Upper lobe of left lung (tissue), 4 donors: Measurements from ENCODE around the gene NDUFC1.
"Not testable (repeated sequence)": the region's sequence is repeated elsewhere in the genome, so short reads cannot be mapped to it uniquely, and the experiment has no call there.

Experiments
- CTCF ChIP-seq, 6 experiments: fragments of 450-650 bp in 4 of 6; fragments of 200-600 bp in 2 of 6; sonication (generic) in 2 of 6; IDR thresholded peaks; one replicate each; pipeline ENCODE4 v1.5.1; 2016 to 2019; ENCODE audit warnings: antibody characterized with exemption in 6 of 6
- EP300 ChIP-seq, 4 donors: sonication (generic); formaldehyde crosslinking; IDR thresholded peaks; one replicate each; pipeline ENCODE4 v1.5.1; 2017; ENCODE audit warnings: antibody characterized with exemption in 4 of 4, control low read depth in 2 of 4
- POLR2A ChIP-seq, 4 donors: fragments of 450-650 bp; IDR thresholded peaks; one replicate each; pipeline ENCODE4 v1.5.1; 2016 to 2017; ENCODE audit warnings: antibody characterized with exemption in 4 of 4, mild to moderate bottlenecking in 2 of 4
- POLR2AphosphoS5 ChIP-seq, 2 donors: sonication (generic); formaldehyde crosslinking; IDR thresholded peaks; one replicate each; pipeline ENCODE4 v1.5.1; 2017; ENCODE audit warnings: antibody characterized with exemption in 2 of 2

GRCh38 chr4:139322070-139322469 lies 19.8 kb upstream of the NDUFC1 start:
- not testable (repeated sequence) for TF ChIP-seq POLR2A, EP300, CTCF, POLR2AphosphoS5 (IDR thresholded peaks at IDR 0.05)
